Mesodermal cell (in vitro differentiated cells): ENCODE measurements around the gene ZDHHC8.

Experiments
- H3K27ac ChIP-seq: 2 replicates; pipeline ENCODE4 v1.7.0; 2013; ENCODE audit warnings: mild to moderate bottlenecking, low read depth, low read length, moderate library complexity; ENCODE audit not compliant: severe bottlenecking
- H3K36me3 ChIP-seq: 2 replicates; pipeline ENCODE4 v1.7.1; 2013; ENCODE audit warnings: mild to moderate bottlenecking, low read length, moderate library complexity; ENCODE audit not compliant: control insufficient read depth, insufficient read depth
- H3K4me1 ChIP-seq: one replicate; pipeline ENCODE4 v1.7.1; 2013; ENCODE audit warnings: mild to moderate bottlenecking, low read length; ENCODE audit not compliant: insufficient read depth, control insufficient read depth, poor library complexity, severe bottlenecking
- H3K4me3 ChIP-seq: 2 replicates; pipeline ENCODE4 v1.7.0; 2013; ENCODE audit warnings: low read length, control low read depth, mild to moderate bottlenecking; ENCODE audit not compliant: insufficient read depth, poor library complexity, severe bottlenecking; ENCODE audit errors: extremely low read depth
- H3K9me3 ChIP-seq: 2 replicates; pipeline ENCODE4 v1.7.1; 2013; ENCODE audit warnings: mild to moderate bottlenecking, low read length, moderate library complexity; ENCODE audit not compliant: control insufficient read depth
- WGBS, 2 experiments: methylation state at CpG; one replicate each; pipeline ENCODE4 v1.1.5; 2013; ENCODE audit warnings: missing lambda C conversion rate in 2 of 2; ENCODE audit not compliant: insufficient coverage in 2 of 2; 5-methylcytosine and 5-hydroxymethylcytosine counted together

Gene ZDHHC8

DNA sequence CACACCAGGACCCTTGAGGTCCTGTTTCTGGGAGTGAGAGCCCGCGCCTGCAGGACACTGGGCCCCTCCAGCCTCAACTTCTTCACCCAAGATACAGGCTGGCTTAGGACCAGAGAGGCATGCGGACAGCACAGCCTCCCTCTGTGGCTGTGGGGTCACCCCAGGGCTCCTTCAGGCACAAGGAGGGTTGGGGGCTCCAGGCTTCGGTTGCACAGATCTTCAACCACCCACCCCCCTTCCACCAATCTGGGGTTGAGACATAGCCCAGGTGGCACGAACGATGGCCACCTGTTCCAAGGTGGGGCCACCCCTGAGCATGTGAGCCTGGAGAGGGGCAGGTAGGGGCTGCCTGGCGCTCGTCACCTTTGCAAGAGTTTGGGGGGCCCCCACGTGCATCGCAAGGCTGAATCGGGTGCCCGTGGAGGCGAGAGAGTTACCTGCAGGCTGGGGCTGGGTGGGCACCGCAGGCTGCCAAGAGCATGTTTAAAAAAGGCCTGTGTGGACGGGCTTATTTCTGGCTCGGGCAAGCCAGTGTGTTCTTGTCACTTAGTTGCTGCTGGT lies 1.2 kb downstream of the ZDHHC8 start:
- no peak overlapping the region for H3K27ac ChIP-seq
- peak overlapping the region; percentile 68 for H3K4me3 ChIP-seq
- WGBS, 2 experiments, result 90 to 93% methylated on average over 12 of the region's 16 CpGs
- peaks cover 10% of the 10 kb centered on the region for H3K36me3 ChIP-seq
- H3K9me3 ChIP-seq, result no peaks in the 10 kb centered on the region
- peaks cover 7% of the 10 kb centered on the region for H3K4me1 ChIP-seq

DNA sequence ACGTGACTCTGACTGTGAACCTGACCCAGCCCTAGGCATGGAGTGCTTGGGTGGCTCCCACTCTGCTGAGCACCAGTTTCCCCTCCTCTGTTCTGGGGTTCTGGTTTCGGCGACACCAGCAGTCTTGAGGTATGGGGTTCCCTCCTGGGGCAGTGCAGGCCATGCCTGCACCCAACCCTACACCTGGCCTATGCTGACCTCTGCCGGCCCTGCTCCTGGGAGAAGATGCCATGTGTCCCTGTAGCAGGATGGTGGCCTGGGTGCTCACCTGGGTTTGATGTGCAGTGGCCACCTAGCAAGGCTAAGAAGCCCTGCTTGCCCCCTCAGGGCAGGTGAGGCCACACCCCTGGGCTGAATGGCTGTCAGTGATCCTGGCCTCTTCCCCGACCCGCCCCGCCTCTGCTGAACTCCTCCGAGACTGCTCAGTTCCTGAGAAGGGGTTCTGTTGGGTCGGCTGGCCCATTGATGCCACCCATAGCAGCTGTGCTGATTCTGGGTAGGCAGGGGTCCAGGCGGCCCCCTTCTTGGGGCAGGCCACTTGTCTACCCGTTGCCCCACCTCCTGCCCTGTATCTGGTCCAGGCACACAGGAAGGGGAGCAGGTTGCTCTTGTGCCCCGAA lies 2.4 kb downstream of the ZDHHC8 start:
- 95% methylated on average over 10 to 12 of the region's 12 CpGs for WGBS, 2 experiments
- no peaks in the 10 kb centered on the region for H3K9me3 ChIP-seq

DNA sequence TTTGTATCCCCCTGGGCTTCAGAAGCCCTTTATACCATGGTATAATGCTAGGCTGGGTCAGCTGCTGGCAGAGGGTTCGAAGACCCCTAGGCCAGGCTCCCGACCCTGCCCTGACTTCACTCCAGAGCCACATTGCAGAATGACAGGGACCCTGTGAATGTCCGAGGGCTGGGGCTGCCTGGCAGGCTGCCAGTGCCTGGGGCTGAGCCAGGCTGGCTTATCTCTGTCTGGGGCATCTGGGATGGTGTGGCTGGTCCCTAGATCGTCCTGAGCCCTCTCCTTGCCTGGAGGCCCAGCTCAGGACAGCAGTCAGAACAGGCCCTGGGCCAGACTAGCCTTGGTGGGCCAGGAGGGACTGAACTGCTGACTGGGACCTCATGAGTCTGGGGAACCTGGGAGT lies 3.7 kb downstream of the ZDHHC8 start:
- Histone ChIP-seq H3K4me1 (peaks cover 7% of the 10 kb centered on the region), H3K4me3 (no peak overlapping the region), H3K27ac (no peak overlapping the region), H3K9me3 (no peaks in the 10 kb centered on the region), H3K36me3 (peaks cover 13% of the 10 kb centered on the region)
- WGBS, 2 experiments, result 80 to 95% methylated on average over 2 to 4 of the region's 4 CpGs

More for the DNA sequence above, 2.4 kb downstream of the ZDHHC8 start:
- no peak overlapping the region for H3K4me3 ChIP-seq
- peaks cover under 1% of the 10 kb centered on the region for H3K36me3 ChIP-seq
- H3K4me1 ChIP-seq, result peaks cover 7% of the 10 kb centered on the region
- no peak overlapping the region for H3K27ac ChIP-seq

DNA sequence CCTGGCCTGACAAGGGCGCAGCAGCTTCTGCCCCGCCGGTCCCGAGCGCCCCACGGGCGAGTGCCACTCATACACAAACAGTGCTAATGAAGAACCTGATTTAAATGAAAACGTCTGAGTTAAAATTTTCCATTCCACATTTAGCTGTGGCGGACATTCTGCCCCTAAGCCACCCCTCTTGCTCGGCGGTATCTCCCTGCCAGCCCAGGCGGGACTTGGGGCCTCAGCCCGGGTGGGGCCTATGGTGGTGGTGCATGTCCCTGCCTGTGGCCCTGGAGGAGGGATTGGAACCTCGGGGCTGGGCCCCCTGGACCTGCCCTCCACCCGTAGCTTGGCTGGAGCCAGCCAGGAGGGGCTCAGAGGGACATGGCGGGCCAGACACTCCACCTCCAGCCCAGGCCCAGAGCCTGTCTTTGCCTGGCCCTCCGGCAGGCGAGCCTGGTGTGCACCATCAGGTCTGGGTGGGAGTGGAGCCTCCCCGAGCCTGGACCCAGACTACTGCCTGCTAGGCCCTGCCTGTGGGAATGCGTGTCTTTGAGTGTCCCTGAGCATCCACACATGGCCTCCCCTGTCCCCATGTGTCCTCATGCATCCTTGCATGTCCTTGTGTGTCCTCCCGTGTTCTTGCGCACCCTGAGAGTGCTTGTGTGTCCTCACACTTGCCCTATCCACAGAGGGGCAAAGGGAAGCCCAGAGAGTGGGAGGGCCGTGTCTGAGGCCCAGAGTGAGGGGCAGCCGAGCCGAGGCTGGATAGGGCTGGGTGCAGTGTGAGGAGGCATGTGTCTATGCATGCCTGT lies 4.4 kb downstream of the ZDHHC8 start:
- H3K9me3 ChIP-seq, result no peaks in the 10 kb centered on the region
- H3K36me3 ChIP-seq, result peaks cover 13% of the 10 kb centered on the region
- 93 to 95% methylated on average over 19 to 21 of the region's 25 CpGs for WGBS, 2 experiments
- H3K27ac ChIP-seq, result no peak overlapping the region
- peaks cover 7% of the 10 kb centered on the region for H3K4me1 ChIP-seq
- no peak overlapping the region for H3K4me3 ChIP-seq

DNA sequence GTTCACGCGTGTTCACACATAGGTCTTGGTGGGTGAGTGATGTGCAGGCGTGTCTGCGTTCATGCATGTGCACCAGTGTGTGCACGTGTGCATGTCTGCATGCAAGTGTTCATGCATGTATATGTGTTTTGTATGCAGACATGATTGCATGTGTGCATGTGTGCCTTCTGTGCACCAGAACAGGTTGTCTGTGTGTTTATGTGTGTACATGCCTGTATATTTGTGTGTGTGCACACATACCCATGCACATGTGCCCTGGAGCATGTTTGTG lies 4.9 kb downstream of the ZDHHC8 start:
- Histone ChIP-seq H3K4me3 (no peak overlapping the region), H3K36me3 (peaks cover 13% of the 10 kb centered on the region), H3K9me3 (no peaks in the 10 kb centered on the region), H3K27ac (no peak overlapping the region), H3K4me1 (peaks cover 7% of the 10 kb centered on the region)
- WGBS, 2 experiments, result 94 to 97% methylated on average over 5 of the region's 5 CpGs

DNA sequence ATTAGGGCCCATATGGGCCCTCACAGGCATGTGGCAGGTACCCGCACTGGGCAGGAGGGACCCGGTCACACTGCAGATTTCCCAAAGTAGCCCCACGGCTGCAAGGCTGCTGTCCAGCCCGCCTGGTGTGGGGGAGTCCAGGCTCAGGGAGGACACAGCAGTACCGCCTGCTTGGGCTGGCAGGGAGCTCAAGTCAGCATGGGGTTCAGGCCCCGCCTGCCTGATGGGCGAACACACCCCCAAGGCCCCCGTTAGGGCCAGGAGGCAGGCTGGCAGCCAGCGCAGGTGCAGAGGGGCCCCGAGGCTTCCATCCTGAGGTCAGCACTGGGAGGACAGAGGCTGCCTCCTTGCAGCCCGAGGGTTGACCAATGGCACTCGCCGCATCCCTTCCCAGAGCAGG lies 5.5 kb downstream of the ZDHHC8 start:
- Histone ChIP-seq H3K4me1 (peaks cover 12% of the 10 kb centered on the region), H3K9me3 (no peaks in the 10 kb centered on the region), H3K36me3 (peaks cover 13% of the 10 kb centered on the region), H3K27ac (no peak overlapping the region), H3K4me3 (no peak overlapping the region)
- WGBS, 2 experiments, result 93 to 94% methylated on average over 13 of the region's 13 CpGs

DNA sequence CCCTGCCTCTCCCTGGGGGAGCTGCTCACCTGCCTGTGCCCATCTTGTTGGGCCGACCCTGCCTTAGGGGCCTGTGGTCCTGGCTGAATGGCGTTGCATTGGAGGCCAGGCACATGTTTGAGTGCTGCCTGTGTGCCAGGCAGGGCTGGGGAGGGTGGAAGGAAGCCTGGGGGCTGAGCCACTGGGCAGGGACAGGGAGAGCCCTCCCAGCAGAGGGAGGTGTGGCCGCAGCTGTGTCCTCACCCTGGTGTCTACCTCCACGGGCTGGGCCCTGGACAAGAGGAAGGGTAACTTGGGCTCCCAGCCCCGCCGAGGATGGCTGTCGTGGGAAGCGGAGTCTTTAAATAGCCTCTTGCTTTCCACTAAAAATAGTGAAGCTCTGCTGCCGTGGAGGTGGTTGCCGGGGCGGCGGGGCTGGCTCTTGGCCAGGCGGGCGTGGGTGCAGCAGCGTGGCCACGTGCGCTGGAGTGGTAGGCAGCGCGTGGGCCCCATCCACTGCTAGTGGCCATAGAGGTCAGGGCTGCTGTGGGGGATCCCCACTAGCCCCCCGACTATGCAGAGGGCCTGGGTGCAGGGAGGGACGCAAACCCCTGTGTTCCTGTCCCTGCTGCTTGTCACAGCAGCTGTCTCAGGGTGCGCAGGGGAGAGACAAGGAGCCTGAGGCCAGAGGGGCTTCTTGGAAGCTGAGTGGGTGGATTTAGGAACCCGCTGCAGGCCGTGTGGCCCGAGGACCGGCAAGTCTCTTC lies 6.2 kb downstream of the ZDHHC8 start:
- H3K27ac ChIP-seq, result no peak overlapping the region
- peaks cover 18% of the 10 kb centered on the region for H3K36me3 ChIP-seq
- 86 to 92% methylated on average over 16 to 22 of the region's 26 CpGs for WGBS, 2 experiments

DNA sequence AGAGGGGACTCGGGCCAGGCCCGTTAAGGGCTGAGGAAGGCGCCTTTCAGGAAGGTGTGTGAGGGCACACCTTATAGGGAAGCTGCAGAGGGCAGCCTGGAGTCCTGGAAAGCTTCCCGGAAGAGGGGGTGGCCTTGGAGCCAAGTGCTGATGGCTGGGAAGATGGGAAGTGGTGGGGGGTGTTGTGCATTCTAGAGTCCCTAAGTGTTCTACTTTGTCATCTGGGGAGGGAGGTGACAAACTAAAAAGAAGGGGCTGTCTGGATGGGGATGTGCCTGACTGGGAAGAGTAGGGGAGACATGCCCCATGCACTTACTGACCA lies 6.8 kb downstream of the ZDHHC8 start:
- Histone ChIP-seq H3K27ac (no peak overlapping the region), H3K4me3 (no peak overlapping the region), H3K4me1 (peaks cover 8% of the 10 kb centered on the region), H3K36me3 (peaks cover 19% of the 10 kb centered on the region), H3K9me3 (no peaks in the 10 kb centered on the region)
- WGBS, 2 experiments, result 83 to 87% methylated on average over 1 to 4 of the region's 4 CpGs

More for the DNA sequence above, 6.2 kb downstream of the ZDHHC8 start:
- no peaks in the 10 kb centered on the region for H3K9me3 ChIP-seq
- no peak overlapping the region for H3K4me3 ChIP-seq
- peaks cover 12% of the 10 kb centered on the region for H3K4me1 ChIP-seq

DNA sequence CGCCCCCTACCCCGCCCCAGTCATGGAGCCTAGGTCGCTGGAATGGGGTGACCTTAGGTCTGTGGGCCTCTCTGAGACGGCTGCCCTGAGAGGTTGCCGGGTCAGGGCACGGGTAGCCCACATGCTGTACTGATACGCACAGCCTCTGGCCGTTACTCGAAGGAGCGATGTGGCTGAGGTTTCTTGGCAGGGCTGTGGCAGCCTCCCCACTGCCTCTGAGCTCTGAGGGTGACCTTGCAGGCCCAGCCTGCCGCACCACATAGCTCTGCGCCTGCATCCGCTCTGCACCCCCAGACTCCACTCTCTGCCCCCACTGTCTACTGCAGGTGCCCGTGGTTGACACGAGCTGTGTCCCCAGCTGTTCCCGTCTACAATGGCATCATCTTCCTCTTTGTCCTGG lies 7.3 kb downstream of the ZDHHC8 start:
- Histone ChIP-seq H3K4me1 (peaks cover 8% of the 10 kb centered on the region), H3K4me3 (no peak overlapping the region)

DNA sequence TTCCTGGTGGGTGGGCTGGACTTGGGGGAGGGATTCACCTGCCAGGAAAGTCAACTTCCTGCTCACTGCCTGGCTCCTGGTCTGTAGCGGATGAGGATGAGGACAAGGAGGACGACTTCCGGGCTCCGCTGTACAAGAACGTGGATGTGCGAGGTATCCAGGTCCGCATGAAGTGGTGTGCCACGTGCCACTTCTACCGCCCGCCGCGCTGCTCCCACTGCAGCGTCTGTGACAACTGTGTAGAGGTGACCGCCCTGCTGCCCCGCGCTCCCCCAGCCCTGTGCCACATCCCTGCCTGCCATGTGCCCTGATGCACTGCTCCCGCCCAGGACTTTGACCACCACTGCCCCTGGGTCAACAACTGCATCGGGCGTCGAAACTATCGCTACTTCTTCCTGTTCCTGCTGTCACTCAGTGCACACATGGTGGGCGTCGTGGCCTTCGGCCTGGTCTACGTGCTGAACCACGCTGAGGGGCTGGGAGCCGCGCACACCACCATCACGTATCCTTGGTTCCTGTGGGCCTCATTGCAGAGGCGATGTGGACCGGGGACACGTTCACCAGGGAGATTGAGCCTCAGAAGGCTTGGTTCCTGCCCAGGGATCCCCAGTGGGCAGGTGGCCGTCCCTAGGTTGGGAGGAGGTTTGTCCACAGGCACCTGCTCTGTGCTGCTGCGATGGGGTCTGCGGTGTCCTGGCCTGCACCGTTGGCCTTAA lies 7.9 kb downstream of the ZDHHC8 start:
- Histone ChIP-seq H3K4me1 (peaks cover 8% of the 10 kb centered on the region), H3K36me3 (peaks cover 19% of the 10 kb centered on the region), H3K9me3 (no peaks in the 10 kb centered on the region), H3K4me3 (no peak overlapping the region), H3K27ac (no peak overlapping the region)
- 95 to 96% methylated on average over 34 to 36 of the region's 36 CpGs for WGBS, 2 experiments

More for the DNA sequence above, 7.3 kb downstream of the ZDHHC8 start:
- H3K9me3 ChIP-seq, result no peaks in the 10 kb centered on the region
- H3K36me3 ChIP-seq, result peaks cover 19% of the 10 kb centered on the region
- no peak overlapping the region for H3K27ac ChIP-seq
- WGBS, 2 experiments, result 95 to 96% methylated on average over 13 to 16 of the region's 16 CpGs
